ENCODE measurements around the gene ARAP3. TPM values are rescaled to one million over a fixed set of nuclear protein-coding genes. Genes with fewer than 3 reads are reported as not detected.
A peak's percentile ranks its signal among the peaks of the same experiment; 100 is the strongest.

Gene ARAP3
- total and polyA plus RNA-seq, 9 of the 15 experiments (the other 6 are each of a cell fraction or from before 2014, with no cell fraction given), result 0.83 to 25.7 (median 6.4) TPM

GRCh38 chr5:141641634-141642267 lies 40.3 kb downstream of the ARAP3 start (continued):
- TF ChIP-seq, protein P1, sequence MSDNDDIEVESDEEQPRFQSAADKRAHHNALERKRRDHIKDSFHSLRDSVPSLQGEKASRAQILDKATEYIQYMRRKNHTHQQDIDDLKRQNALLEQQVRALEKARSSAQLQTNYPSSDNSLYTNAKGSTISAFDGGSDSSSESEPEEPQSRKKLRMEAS (CRISPR knock-in tag; IDR thresholded peaks at IDR 0.05), result no peak
- TF ChIP-seq PTTG1 (tag; IDR thresholded peaks at IDR 0.05; ENCODE audit: low read depth), result no peak
- no peak for TF ChIP-seq DIDO1 (tag; IDR thresholded peaks at IDR 0.05; ENCODE audit: low read depth)
- peak in 1 of 2 experiments; percentile 39; a peak in 1 of 4 replicates for TF ChIP-seq RCOR1 (IDR thresholded peaks at IDR 0.05; ENCODE audit: borderline replicate concordance in 1 of 2, low read depth in 2 of 2, low read length in 2 of 2)
- no peak for TF ChIP-seq WHSC1 (IDR thresholded peaks at IDR 0.05; ENCODE audit: low read length)
- TF ChIP-seq, protein P2, sequence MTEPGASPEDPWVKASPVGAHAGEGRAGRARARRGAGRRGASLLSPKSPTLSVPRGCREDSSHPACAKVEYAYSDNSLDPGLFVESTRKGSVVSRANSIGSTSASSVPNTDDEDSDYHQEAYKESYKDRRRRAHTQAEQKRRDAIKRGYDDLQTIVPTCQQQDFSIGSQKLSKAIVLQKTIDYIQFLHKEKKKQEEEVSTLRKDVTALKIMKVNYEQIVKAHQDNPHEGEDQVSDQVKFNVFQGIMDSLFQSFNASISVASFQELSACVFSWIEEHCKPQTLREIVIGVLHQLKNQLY (CRISPR knock-in tag; conservative IDR thresholded peaks at IDR 0.05), result no peak
- TF ChIP-seq, protein P3, sequence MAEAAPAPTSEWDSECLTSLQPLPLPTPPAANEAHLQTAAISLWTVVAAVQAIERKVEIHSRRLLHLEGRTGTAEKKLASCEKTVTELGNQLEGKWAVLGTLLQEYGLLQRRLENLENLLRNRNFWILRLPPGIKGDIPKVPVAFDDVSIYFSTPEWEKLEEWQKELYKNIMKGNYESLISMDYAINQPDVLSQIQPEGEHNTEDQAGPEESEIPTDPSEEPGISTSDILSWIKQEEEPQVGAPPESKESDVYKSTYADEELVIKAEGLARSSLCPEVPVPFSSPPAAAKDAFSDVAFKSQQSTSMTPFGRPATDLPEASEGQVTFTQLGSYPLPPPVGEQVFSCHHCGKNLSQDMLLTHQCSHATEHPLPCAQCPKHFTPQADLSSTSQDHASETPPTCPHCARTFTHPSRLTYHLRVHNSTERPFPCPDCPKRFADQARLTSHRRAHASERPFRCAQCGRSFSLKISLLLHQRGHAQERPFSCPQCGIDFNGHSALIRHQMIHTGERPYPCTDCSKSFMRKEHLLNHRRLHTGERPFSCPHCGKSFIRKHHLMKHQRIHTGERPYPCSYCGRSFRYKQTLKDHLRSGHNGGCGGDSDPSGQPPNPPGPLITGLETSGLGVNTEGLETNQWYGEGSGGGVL (CRISPR knock-in tag; IDR thresholded peaks at IDR 0.05), result no peak
- TF ChIP-seq KLF16 (IDR thresholded peaks at IDR 0.05), result 0 out of 2 replicates have a peak, but pooled peaks have one; percentile 12
- TF ChIP-seq, protein P4, sequence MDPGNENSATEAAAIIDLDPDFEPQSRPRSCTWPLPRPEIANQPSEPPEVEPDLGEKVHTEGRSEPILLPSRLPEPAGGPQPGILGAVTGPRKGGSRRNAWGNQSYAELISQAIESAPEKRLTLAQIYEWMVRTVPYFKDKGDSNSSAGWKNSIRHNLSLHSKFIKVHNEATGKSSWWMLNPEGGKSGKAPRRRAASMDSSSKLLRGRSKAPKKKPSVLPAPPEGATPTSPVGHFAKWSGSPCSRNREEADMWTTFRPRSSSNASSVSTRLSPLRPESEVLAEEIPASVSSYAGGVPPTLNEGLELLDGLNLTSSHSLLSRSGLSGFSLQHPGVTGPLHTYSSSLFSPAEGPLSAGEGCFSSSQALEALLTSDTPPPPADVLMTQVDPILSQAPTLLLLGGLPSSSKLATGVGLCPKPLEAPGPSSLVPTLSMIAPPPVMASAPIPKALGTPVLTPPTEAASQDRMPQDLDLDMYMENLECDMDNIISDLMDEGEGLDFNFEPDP (CRISPR knock-in tag; IDR thresholded peaks at IDR 0.05), result no peak
- TF ChIP-seq, protein P5, sequence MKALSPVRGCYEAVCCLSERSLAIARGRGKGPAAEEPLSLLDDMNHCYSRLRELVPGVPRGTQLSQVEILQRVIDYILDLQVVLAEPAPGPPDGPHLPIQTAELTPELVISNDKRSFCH (CRISPR knock-in tag; IDR thresholded peaks at IDR 0.05), result no peak
- TF ChIP-seq, protein P5 (tag; IDR thresholded peaks at IDR 0.05), result no peak
- TF ChIP-seq SAP30 (IDR thresholded peaks at IDR 0.05; ENCODE audit: borderline replicate concordance, insufficient read depth, low read depth, low read length, poor library complexity, severe bottlenecking), result no peak
- TF ChIP-seq ZNF589 (CRISPR knock-in tag; IDR thresholded peaks at IDR 0.05; ENCODE audit: low read depth), result no peak
- no peak for TF ChIP-seq ZHX1 (conservative IDR thresholded peaks at IDR 0.05; ENCODE audit: low read length)
- no peak for TF ChIP-seq POLR2G (IDR thresholded peaks at IDR 0.05; ENCODE audit: low read depth, low read length)
- peak in 1 of 2 experiments; percentile 21; a peak in 1 of 4 replicates for TF ChIP-seq TEAD1 (CRISPR knock-in tag; IDR thresholded peaks at IDR 0.05)
- no peak for TF ChIP-seq HSF4 (CRISPR knock-in tag; IDR thresholded peaks at IDR 0.05; ENCODE audit: borderline replicate concordance)

All from K562 (cell line).